ENCODE measurements around the gene GTF2A1L. TPM values are rescaled to one million over a fixed set of nuclear protein-coding genes. Genes with fewer than 3 reads are reported as not detected.

Gene GTF2A1L
- total and polyA plus RNA-seq, 8 donors, result 0.34 to 0.98 (median 0.68) TPM; not detected in 3

GRCh38 chr2:48728295-48728694, 110.6 kb downstream of the GTF2A1L start:
- Histone ChIP-seq H3K27ac (no peak overlapping the region), H3K9me3 (no peaks in the 10 kb centered on the region), H3K27me3 (no peaks in the 10 kb centered on the region), H3K4me1 (no peaks in the 10 kb centered on the region), H3K4me3 (no peak overlapping the region), H3K36me3 (no peaks in the 10 kb centered on the region)
- intact Hi-C loops (cut with DNase I), result no loop called here
- no peak for ATAC-seq
- DNase-seq, result no peak
- no peak for TF ChIP-seq CTCF (IDR thresholded peaks at IDR 0.05)

GRCh38 chr2:48728840-48729239, 111.2 kb downstream of the GTF2A1L start:
- intact Hi-C loops (cut with DNase I), result no loop called here

More at GRCh38 chr2:48728840-48729239, 111.2 kb downstream of the GTF2A1L start:
- Histone ChIP-seq H3K9me3 (no peaks in the 10 kb centered on the region), H3K4me1 (no peaks in the 10 kb centered on the region), H3K27ac (no peak overlapping the region), H3K4me3 (no peak overlapping the region), H3K27me3 (no peaks in the 10 kb centered on the region), H3K36me3 (no peaks in the 10 kb centered on the region)
- no peak for TF ChIP-seq CTCF (IDR thresholded peaks at IDR 0.05)
- DNase-seq (no peak), ATAC-seq (no peak)

Other genes starting within 250 kb of the GTF2A1L start
- 10 to 100 TPM; 26.2 to 26.4 TPM for gene PPP1R21, start 177.1 kb upstream of the GTF2A1L start, total RNA-seq
- gene PPP1R21, start 177.1 kb upstream of the GTF2A1L start, polyA plus RNA-seq (ENCODE audit: insufficient read length in 6 of 6), result 10 to 100 TPM; 25.4 to 34.1 (median 31.9) TPM
- 10 to 100 TPM; 12.4 to 17.6 TPM for gene STON1, start 87.7 kb upstream of the GTF2A1L start, total RNA-seq
- gene STON1, start 87.7 kb upstream of the GTF2A1L start, polyA plus RNA-seq (ENCODE audit: insufficient read length in 6 of 6), result 10 to 100 TPM; 15.0 to 24.3 (median 21.0) TPM
- under 1 TPM in 1 of 2 donors, not detected in 1; 0.13 TPM for gene LHCGR, start 137.9 kb downstream of the GTF2A1L start, total RNA-seq
- under 1 TPM in 5 of 6 donors, not detected in 1; 0.08 to 0.21 (median 0.16) TPM for gene LHCGR, start 137.9 kb downstream of the GTF2A1L start, polyA plus RNA-seq (ENCODE audit: insufficient read length in 6 of 6)

Data from left lung (tissue), 10 donors.